Epithelial cell of proximal tubule (primary cell): ENCODE results near the gene ADGRG1. TPM values are rescaled to one million over a fixed set of nuclear protein-coding genes. Genes with fewer than 3 reads are reported as not detected.
"Not testable (repeated sequence)": the region's sequence is repeated elsewhere in the genome, so short reads cannot be mapped to it uniquely, and the experiment has no call there.

Source experiments
- DNase-seq: peaks from one replicate; pipeline ENCODE4 v3.0.0-alpha.2; 2011; ENCODE audit warnings: low read depth
- H3K4me3 ChIP-seq: 2 replicates; pipeline ENCODE4 v1.5.1; 2011; ENCODE audit warnings: low read depth, mild to moderate bottlenecking, low read length
- total RNA-seq: library from RNA; depleted of rRNA; stranded (reverse); fragments of >200 nt; gene quantifications from 2 replicates; pipeline ENCODE4 v1.2.3, GENCODE V29; 2015
- TF ChIP-seq, protein P1 (sequence below): conservative IDR thresholded peaks from 2 replicates; pipeline ENCODE4 v1.5.1; 2012; ENCODE audit warnings: low read depth, mild to moderate bottlenecking, low read length

ADGRG1 gene
- total RNA-seq, 1 donor from 2014 or later, result 101 TPM

DNA sequence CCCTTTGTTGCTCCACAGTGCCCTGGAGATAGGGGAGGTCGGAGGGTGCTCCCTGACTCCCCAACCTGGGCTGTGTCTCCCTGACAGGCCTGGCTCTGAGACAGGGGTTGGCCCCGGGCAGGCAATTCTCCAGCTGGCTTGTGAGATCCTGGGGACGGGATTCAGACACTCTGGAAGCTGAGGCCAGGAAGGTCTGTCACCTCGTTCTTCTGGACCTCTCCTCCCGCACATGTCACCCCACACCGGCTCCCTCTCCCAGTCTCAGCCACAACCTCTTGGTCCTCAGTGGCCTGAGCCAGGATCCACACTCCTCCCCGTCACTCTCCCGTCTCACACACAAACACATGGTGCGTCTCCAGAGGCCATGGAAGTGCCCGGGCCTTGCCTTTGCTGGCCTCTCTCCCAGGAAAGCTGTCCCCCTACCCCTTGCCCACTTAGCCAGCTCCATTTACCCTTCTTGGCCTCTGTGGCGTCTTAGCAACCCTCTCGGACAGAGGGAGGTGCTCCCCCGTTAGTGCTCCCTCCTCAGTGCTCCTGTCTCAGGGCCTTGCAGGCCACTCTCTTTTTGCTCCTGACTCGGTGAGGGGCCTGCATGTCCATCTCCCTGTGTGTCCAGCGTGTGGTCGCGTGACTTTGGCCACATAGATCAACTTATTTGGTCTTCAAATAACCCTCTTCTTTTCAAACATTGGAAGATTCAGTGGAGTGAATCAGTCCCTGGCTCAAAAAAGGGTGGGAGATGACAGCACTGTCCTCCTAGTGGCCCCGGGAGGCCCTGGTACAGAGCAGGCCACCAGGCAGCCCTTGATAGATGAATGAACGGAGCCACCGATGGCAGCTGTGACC lies 40.4 kb downstream of the ADGRG1 start:
- no peak overlapping the region for H3K4me3 ChIP-seq
- no peak for DNase-seq
- TF ChIP-seq, protein P1, sequence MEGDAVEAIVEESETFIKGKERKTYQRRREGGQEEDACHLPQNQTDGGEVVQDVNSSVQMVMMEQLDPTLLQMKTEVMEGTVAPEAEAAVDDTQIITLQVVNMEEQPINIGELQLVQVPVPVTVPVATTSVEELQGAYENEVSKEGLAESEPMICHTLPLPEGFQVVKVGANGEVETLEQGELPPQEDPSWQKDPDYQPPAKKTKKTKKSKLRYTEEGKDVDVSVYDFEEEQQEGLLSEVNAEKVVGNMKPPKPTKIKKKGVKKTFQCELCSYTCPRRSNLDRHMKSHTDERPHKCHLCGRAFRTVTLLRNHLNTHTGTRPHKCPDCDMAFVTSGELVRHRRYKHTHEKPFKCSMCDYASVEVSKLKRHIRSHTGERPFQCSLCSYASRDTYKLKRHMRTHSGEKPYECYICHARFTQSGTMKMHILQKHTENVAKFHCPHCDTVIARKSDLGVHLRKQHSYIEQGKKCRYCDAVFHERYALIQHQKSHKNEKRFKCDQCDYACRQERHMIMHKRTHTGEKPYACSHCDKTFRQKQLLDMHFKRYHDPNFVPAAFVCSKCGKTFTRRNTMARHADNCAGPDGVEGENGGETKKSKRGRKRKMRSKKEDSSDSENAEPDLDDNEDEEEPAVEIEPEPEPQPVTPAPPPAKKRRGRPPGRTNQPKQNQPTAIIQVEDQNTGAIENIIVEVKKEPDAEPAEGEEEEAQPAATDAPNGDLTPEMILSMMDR, result no peak

DNA sequence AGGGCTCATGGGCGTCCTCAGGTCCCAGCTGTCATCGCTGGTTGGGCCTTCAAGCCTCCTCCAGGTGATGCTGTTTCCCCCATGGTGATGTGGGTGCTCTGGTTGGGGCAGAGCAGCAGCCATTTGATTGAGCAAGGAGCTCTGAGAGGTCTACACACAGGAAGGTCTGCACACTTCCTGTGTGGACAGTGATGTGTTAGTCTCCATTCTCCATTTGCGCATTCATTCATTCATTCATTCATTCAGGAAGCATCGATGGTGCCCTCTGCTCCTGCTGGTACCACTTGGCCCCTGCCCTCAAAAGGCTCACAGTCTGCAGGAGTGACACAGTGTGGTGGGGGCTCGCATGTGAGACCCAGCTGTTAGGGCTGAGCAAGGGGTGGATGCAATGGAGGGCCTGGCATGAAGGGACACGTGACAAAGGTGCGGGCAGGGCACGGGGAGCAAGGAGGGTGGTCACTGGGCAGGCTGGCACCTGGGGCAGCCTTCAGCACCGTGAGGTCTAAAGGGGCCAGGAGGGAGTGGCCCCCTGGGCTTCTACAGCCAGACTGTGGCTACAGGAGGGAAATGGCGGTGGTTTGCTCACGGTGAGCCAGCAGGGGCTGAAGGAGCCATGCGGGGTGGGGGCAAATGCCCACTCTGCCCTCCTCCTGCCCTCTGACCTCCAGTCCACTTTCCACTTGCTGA lies 41.2 kb downstream of the ADGRG1 start:
- DNase-seq, result no peak
- no peak overlapping the region for H3K4me3 ChIP-seq
- TF ChIP-seq, protein P1, result no peak

DNA sequence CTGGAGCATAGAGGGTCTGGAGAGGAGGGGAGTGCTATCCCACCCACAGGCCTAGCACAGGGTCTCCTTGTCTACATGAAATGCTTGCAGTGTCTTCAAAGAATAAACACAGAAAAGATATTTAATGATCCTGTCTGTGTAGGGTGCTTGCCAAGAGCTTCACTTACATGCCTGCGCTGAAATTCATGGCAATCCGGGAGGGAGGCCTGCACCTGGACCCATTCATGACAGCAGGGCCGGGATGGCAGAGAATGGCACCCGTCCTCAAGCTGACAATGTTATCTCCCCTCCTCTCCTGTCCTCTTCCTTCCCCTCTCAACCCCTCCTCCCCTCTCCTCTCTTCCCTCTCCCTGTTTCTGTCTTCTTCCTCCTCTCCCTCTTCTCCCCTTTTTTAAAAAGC lies 41.8 kb downstream of the ADGRG1 start:
- DNase-seq, result no peak
- TF ChIP-seq, protein P1, result no peak
- H3K4me3 ChIP-seq, result no peak overlapping the region

DNA sequence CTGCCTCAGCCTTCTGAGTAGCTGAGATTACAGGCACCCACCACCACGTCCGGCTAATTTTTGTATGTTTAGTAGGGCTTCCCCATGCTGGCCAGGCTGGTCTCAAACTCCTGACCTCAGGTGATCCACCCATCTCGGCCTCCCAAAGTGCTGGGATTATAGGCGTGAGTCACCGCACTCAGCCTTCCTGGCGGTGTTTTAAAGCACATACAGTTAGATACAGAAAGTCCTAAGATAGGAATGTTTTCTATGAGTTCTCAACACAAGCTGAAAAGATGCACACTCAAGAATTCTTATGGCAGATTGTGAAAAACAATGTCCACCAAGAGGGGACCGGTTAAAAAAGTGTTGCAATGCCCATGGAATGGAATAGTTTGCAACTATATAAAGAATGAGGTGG lies 43.0 kb downstream of the ADGRG1 start:
- not testable (repeated sequence) for H3K4me3 ChIP-seq, DNase-seq

DNA sequence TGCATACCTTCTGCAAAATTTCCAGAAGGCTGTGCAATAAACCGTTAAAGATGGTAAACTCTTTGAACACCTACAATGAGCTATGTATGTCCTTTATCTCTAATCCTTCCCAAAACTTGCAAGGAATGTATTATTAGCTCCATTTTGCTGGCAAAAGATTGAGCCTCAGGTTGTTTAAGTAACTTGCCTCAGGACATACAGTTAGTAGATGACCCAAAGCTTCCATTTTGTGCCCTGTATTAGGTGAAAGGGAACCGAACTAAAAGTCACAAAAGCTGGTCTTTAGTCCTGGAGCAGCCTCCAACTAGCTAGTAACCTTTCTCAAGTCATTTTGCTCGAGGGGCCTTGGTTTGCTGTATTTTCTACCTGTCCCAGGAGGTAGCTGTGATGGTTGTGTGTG lies 44.0 kb downstream of the ADGRG1 start:
- TF ChIP-seq, protein P1, result no peak
- DNase-seq, result no peak
- H3K4me3 ChIP-seq, result no peak overlapping the region

DNA sequence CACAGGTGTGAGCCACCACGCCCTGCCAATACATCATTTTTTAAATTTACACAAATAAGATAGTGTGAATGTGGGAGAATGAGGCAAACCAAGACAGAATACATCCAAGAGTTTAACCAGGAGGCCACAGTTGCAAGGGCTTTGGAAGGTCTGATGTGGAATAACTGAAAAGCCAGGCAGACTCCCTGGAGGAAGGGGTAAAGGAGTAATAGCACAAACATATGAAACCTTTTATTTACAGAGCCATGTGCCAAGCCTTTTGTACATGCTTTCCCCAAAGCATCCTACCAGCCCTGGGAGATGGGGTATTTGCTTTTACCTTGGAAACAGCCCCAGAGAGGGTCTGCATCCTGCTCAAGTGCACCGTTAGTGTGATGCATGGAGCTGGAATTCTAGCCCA lies 44.4 kb downstream of the ADGRG1 start:
- DNase-seq, result no peak
- TF ChIP-seq, protein P1, result no peak

DNA sequence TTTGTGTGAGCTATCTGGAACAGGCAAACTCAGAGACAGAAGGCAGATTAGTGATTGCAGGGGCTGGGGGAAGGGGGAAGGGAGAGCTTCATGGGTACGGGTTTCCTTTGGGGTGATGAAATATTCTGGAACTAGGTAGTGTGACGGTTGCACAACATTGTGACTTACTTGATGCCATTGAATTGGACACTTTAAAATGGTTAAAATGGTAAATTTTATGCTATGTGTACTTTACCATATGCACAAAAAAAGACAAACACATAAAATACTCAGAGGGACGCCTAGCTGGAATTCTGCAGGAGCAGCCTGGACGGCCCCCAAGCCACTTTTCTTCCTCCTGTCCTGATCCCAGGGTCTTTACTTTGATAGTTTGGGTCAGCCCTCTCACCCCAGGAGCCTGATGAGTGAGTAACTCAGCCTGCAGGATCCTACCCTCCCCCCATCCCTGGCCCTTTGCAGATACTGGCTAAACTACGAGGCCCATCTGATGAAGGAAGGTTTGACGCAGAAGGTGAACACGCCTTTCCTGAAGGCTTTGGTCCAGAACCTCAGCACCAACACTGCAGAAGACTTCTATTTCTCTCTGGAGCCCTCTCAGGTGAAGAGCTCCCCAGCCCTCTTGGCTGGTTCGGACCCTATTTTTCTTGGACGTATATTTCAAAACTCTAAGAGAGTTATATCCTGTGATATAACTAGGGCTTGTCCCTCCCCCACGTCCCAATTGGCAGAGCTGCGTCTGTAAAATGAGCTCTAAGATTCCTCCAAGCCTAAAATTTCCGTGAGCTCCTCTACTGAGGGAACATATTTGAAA lies 47.5 kb downstream of the ADGRG1 start:
- H3K4me3 ChIP-seq, result no peak overlapping the region
- no peak for DNase-seq
- TF ChIP-seq, protein P1, result no peak

More for the DNA sequence above, 44.4 kb downstream of the ADGRG1 start:
- no peak overlapping the region for H3K4me3 ChIP-seq
